HFFc6 (cell line): ENCODE data around the gene LDHAL6A. TPM values are rescaled to one million over a fixed set of nuclear protein-coding genes. Genes with fewer than 3 reads are reported as not detected.

ENCODE experiments used
- DNase-seq: peaks from one replicate; pipeline ENCODE4 v3.0.0-alpha.2; 2018
- H3K27ac Mint-ChIP-seq: 2 replicates; pipeline ENCODE4 v1.8.0; 2020; ENCODE audit warnings: mild to moderate bottlenecking, mixed read lengths
- H3K27me3 Mint-ChIP-seq: 2 replicates; pipeline ENCODE4 v1.8.0; 2021; ENCODE audit warnings: mild to moderate bottlenecking, moderate library complexity, mixed read lengths; ENCODE audit not compliant: insufficient read depth
- H3K36me3 Mint-ChIP-seq: 2 replicates; pipeline ENCODE4 v1.8.0; 2021; ENCODE audit warnings: low read depth, mixed read lengths
- H3K4me1 Mint-ChIP-seq: 2 replicates; pipeline ENCODE4 v1.8.0; 2020; ENCODE audit warnings: low read depth, mixed read lengths
- H3K4me3 Mint-ChIP-seq: 2 replicates; pipeline ENCODE4 v1.8.0; 2020; ENCODE audit warnings: mild to moderate bottlenecking, moderate library complexity, mixed read lengths
- H3K9me3 Mint-ChIP-seq: 2 replicates; pipeline ENCODE4 v1.8.0; 2020; ENCODE audit warnings: mild to moderate bottlenecking, mixed read lengths
- total RNA-seq, 6 experiments: library from RNA; stranded (reverse); fragmentation: NEBNext Ultra II Directional; extraction: Animal tissue kit (Norgen Biotek cat#: 25700); gene quantifications; 2 replicates in 1 of 6; 3 replicates in 5 of 6; pipeline ENCODE4 v1.2.3, GENCODE V29; 2021
- TF ChIP-seq, protein P1 (sequence below): fragments of 200-600 bp; sonication (generic); IDR thresholded peaks from 2 replicates; pipeline ENCODE4 v1.5.0; 2021; ENCODE audit warnings: antibody characterized with exemption, mild to moderate bottlenecking

The LDHAL6A gene
- total RNA-seq, 6 experiments from 2014 or later: not detected

DNA sequence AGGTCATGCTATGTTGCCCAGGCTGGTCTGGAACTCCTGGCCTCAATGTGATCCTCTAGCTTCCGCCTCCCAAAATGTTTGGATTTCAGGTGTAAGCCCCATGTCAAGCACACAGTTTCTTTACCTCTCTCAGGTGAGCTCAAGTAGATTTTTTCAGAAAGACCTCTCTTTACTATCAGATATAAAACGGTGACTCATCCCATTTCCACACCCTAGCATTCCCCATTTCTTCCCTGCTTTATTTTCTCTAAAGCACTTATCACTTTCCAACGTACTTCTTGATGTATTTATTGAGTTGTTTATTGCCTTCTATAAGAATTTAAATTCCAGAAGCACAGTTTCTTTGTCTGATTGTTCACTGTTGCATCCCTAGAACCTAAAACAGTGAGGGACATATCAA, 67.4 kb downstream of the LDHAL6A start:
- TF ChIP-seq, protein P1, sequence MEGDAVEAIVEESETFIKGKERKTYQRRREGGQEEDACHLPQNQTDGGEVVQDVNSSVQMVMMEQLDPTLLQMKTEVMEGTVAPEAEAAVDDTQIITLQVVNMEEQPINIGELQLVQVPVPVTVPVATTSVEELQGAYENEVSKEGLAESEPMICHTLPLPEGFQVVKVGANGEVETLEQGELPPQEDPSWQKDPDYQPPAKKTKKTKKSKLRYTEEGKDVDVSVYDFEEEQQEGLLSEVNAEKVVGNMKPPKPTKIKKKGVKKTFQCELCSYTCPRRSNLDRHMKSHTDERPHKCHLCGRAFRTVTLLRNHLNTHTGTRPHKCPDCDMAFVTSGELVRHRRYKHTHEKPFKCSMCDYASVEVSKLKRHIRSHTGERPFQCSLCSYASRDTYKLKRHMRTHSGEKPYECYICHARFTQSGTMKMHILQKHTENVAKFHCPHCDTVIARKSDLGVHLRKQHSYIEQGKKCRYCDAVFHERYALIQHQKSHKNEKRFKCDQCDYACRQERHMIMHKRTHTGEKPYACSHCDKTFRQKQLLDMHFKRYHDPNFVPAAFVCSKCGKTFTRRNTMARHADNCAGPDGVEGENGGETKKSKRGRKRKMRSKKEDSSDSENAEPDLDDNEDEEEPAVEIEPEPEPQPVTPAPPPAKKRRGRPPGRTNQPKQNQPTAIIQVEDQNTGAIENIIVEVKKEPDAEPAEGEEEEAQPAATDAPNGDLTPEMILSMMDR: no peak
- Mint-ChIP-seq H3K4me3 (no peak overlapping the region), H3K36me3 (peaks cover 10% of the 10 kb centered on the region; the same call in 1 of the 2 replicates), H3K4me1 (peaks cover 21% of the 10 kb centered on the region), H3K9me3 (no peaks in the 10 kb centered on the region), H3K27ac (no peak overlapping the region), H3K27me3 (peaks cover 3% of the 10 kb centered on the region)
- no peak for DNase-seq

DNA sequence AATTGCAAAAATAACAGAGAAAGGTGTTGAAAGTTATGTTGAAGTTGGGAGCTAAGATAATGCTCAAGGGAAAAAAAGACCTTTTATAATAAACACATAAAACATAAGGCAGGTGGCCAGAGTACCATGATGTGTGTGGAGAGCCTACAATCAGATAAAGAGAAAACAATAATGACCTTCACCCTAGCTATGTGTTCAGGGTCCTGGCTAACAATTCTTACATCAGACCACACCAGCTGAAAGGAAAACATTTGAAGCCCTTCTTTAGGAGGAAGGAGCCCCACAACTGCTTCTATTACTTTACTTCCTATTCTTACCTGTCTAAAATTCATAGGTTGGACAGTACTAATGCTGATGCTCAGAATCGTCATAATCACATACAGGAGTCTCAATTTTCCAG, 68.6 kb downstream of the LDHAL6A start:
- Mint-ChIP-seq H3K4me1 (peaks cover 29% of the 10 kb centered on the region), H3K9me3 (no peaks in the 10 kb centered on the region), H3K4me3 (no peak overlapping the region), H3K36me3 (peaks cover 15% of the 10 kb centered on the region; the same call in 1 of the 2 replicates), H3K27me3 (peaks cover 3% of the 10 kb centered on the region), H3K27ac (no peak overlapping the region)
- no peak for DNase-seq
- TF ChIP-seq, protein P1: no peak

DNA sequence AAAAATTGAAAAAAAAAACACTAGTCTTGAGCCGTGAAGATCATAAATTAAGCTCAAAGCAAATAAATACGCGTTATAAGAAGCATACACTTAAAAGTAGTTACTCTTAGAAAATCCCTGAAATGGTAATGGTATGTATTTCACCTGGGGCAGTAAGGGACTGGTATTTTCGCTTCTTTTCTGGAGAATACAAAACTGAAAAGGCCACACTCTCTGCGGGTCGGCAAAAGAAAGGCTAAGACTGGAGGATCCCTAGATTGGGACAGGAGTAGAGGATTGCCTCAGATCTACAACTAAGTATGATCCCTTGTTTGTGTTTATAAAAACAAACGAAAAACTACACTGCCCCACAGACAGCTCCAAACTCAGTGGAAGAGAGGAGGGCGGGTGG, 70.5 kb downstream of the LDHAL6A start:
- TF ChIP-seq, protein P1: no peak
- Mint-ChIP-seq H3K27me3 (peaks cover 3% of the 10 kb centered on the region), H3K4me1 (peaks cover 33% of the 10 kb centered on the region), H3K36me3 (peaks cover 15% of the 10 kb centered on the region; the same call in 1 of the 2 replicates), H3K27ac (peak overlapping the region; percentile 99), H3K4me3 (peak overlapping the region; percentile 98), H3K9me3 (no peaks in the 10 kb centered on the region)
- DNase-seq: peak; percentile 1

DNA sequence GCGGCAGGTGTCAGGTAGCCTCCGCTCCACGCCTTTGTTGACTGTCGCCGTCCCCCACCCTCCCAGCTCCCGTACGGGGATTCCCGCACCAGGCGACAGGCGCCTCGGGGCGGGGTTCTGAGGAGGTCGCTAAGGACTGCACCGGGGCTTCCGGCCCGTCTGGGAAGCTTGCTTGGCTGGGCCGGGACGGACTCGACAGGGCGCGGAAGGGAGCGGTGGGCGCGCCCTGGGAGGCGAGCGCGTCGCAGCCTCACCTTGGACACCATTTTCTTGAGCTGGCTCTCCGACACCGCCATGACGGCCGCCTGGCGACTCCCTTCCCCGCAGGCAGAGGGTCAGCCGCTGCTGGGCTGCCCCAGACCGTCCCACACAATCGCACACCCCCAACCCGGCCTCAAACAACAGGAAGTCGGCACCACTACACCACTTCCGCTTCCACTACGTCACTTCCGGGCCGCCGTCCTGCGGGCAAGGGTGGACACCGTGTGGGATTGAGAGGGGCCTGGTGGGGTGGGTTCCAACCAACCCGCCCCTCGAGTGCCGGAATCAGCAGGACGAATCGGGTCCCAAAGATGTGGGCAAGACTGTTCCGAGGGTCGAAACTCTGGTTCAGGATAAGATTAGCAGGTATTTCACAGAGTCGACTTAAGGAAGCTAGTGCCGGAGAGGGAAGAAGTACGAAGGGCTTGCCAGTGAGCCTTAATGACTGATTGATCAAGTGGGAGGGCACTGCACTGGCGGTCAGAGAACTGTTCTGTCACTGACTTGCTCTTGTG, 71.1 kb downstream of the LDHAL6A start, which contains the start of gene TSG101:
Gene TSG101 (minus strand): TSS at position 422 of the 776 bp plus-strand sequence. CDS start 126 bp downstream, at position 296.
- H3K9me3 Mint-ChIP-seq: no peaks in the 10 kb centered on the region
- DNase-seq: peak; percentile 92
- peaks cover 15% of the 10 kb centered on the region; the same call in 1 of the 2 replicates for H3K36me3 Mint-ChIP-seq
- H3K27ac Mint-ChIP-seq: peak within 1 kb of the TSS; percentile 99
- peaks cover 3% of the 10 kb centered on the region for H3K27me3 Mint-ChIP-seq
- H3K4me3 Mint-ChIP-seq: peak within 1 kb of the TSS; percentile 98
- TF ChIP-seq, protein P1: no peak
- H3K4me1 Mint-ChIP-seq: peaks cover 33% of the 10 kb centered on the region

DNA sequence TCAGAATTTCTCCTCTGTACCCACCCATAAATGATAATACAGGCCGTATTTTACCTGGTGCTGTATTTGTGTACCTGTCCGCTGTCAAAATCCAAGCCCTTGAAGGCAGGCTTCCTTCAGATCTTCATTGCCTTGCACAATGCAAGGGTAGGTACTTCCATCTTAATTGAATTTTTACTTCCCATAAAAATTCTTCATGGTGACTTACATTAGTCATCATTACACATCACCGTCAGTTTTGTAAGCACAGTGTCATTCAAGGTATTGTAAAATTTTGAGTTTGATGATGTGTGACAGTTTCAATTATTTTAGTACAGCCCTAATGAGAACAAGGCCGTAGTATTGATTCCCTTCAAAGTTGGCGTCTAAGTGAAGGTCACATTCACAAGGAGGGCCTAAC, 71.9 kb downstream of the LDHAL6A start:
- H3K4me1 Mint-ChIP-seq: peaks cover 29% of the 10 kb centered on the region

More for the DNA sequence above, 71.9 kb downstream of the LDHAL6A start:
- peak; percentile 83 for DNase-seq
- peak overlapping the region; percentile 98 for H3K4me3 Mint-ChIP-seq
- H3K27ac Mint-ChIP-seq: peak overlapping the region; percentile 99
- H3K36me3 Mint-ChIP-seq: peaks cover 15% of the 10 kb centered on the region; the same call in 1 of the 2 replicates
- TF ChIP-seq, protein P1: no peak
- H3K27me3 Mint-ChIP-seq: peaks cover 3% of the 10 kb centered on the region
- no peaks in the 10 kb centered on the region for H3K9me3 Mint-ChIP-seq

Other genes starting within 250 kb of the LDHAL6A start
- not detected for gene SAA4, start 219.1 kb upstream of the LDHAL6A start, total RNA-seq
- not detected for gene SAA2, start 207.2 kb upstream of the LDHAL6A start, total RNA-seq
- gene SAA1, start 189.6 kb upstream of the LDHAL6A start, total RNA-seq: under 1 TPM in 2 of 6 experiments, not detected in 4; 0.50 to 0.55 TPM
- 10 to 100 TPM; 31.4 to 41.5 (median 34.4) TPM for gene HPS5, start 133.7 kb upstream of the LDHAL6A start, total RNA-seq
- 10 to 100 TPM; 45.3 to 58.1 (median 52.7) TPM for gene GTF2H1, start 133.3 kb upstream of the LDHAL6A start, total RNA-seq
- gene LDHA, start 61.3 kb upstream of the LDHAL6A start, total RNA-seq: 1,000 to 10,000 TPM; 1,331 to 1,603 (median 1,438) TPM
- 1 to 10 TPM in 4 of 6 experiments, under 1 TPM in 2; 0.52 to 2.7 (median 2.0) TPM for gene LDHC, start 43.5 kb upstream of the LDHAL6A start, total RNA-seq
- gene TSG101, start 71.1 kb downstream of the LDHAL6A start, total RNA-seq: 10 to 100 TPM; 56.9 to 82.7 (median 71.4) TPM
- 10 to 100 TPM; 20.0 to 29.0 (median 24.4) TPM for gene UEVLD, start 132.9 kb downstream of the LDHAL6A start, total RNA-seq
- 1 to 10 TPM; 1.5 to 2.8 (median 2.4) TPM for gene MISFA, start 143.9 kb downstream of the LDHAL6A start, total RNA-seq
- gene SPTY2D1, start 178.5 kb downstream of the LDHAL6A start, total RNA-seq: 10 to 100 TPM; 25.9 to 29.8 (median 28.1) TPM
- gene TMEM86A, start 242.9 kb downstream of the LDHAL6A start, total RNA-seq: under 1 TPM; 0.23 to 0.61 (median 0.41) TPM